Nucleus accumbens (tissue), 56 donors: ENCODE measurements around the gene ATP2B3.

ENCODE experiments used
- DNase-seq, 56 donors: peaks; one replicate each; lab custom pipeline; 2025; lab: John Stamatoyannopoulos, UW

Gene ATP2B3

GRCh38 chrX:153628129-153628528 lies 110.7 kb downstream of the ATP2B3 start:
- DNase-seq: no peak

- no peak for DNase-seq
Measured at GRCh38 chrX:153628665-153629064, 111.2 kb downstream of the ATP2B3 start.

GRCh38 chrX:153631346-153631745 lies 113.9 kb downstream of the ATP2B3 start:
- DNase-seq: no peak

DNA sequence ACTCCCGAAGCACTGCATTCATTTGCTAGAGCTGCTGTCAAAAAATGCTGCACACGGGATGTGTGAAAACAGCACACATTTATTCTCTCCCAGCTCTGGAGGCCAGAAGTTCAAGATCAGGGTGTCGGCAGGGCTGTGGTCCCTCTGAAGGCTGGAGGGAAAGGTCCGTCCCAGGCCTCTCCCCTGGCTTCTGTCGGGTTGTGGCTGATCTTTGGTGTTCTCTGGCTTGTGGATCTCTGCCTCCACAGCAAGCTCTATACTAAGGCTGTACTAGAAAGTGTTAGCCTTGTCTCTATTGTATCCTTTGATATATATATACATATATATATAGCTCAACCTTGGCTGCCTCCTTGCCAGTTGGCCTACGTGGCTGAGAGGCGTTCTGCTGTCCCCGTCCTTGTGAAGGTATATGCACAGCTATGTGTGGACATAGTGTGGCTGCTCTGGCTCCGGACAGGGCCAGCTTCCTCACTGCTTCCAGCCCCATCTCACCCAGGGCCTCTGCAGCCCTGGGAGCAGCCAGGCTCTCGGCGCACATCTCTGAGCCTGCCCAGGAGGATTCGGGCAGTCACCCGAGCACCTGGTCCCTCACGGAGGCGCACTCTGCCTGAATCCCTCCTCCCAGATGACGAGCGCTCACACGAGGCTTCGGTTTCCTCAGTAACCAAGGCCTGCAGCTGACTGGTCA lies 114.6 kb downstream of the ATP2B3 start:
- no peak for DNase-seq
